KMS-11 (cell line): Measurements from ENCODE around the gene PPP2R5A.

Source experiments
- H2AFZ ChIP-seq: fragments of 200-600 bp; sonication (generic); 2 replicates; pipeline ENCODE4 v1.6.1; 2016; ENCODE audit warnings: antibody characterized with exemption, mixed run types, low read depth
- H3K27ac ChIP-seq: fragments of 200-600 bp; sonication (generic); 2 replicates; pipeline ENCODE4 v1.6.1; 2016; ENCODE audit warnings: mild to moderate bottlenecking, mixed run types
- H3K27me3 ChIP-seq: fragments of 200-600 bp; sonication (generic); 2 replicates; pipeline ENCODE4 v1.6.1; 2017; ENCODE audit warnings: mild to moderate bottlenecking, low read depth, mixed run types, moderate library complexity; ENCODE audit not compliant: insufficient read depth
- H3K36me3 ChIP-seq: fragments of 200-600 bp; sonication (generic); 2 replicates; pipeline ENCODE4 v1.6.1; 2017; ENCODE audit warnings: mild to moderate bottlenecking, mixed run types; ENCODE audit not compliant: insufficient read depth
- H3K4me1 ChIP-seq: fragments of 200-600 bp; sonication (generic); 2 replicates; pipeline ENCODE4 v1.6.1; 2016; ENCODE audit warnings: mild to moderate bottlenecking, low read depth, mixed run types; ENCODE audit not compliant: poor library complexity, severe bottlenecking
- H3K4me2 ChIP-seq: fragments of 200-600 bp; sonication (generic); 2 replicates; pipeline ENCODE4 v1.7.0; 2016; ENCODE audit warnings: mild to moderate bottlenecking, mixed run types
- H3K4me3 ChIP-seq: fragments of 200-600 bp; sonication (generic); IDR thresholded peaks from 2 replicates; pipeline ENCODE4 v1.6.1; 2017; ENCODE audit warnings: low read depth, low read length, mixed read lengths; ENCODE audit not compliant: insufficient read depth
- H3K79me2 ChIP-seq: fragments of 200-600 bp; sonication (generic); 2 replicates; pipeline ENCODE4 v1.6.1; 2016; ENCODE audit warnings: low read depth, mixed run types; ENCODE audit not compliant: insufficient read depth
- H3K9ac ChIP-seq: fragments of 200-600 bp; sonication (generic); 2 replicates; pipeline ENCODE4 v1.6.1; 2016; ENCODE audit warnings: mild to moderate bottlenecking, mixed run types
- H4K20me1 ChIP-seq: fragments of 200-600 bp; sonication (generic); 2 replicates; pipeline ENCODE4 v1.6.1; 2016; ENCODE audit warnings: mild to moderate bottlenecking, mixed run types; ENCODE audit not compliant: insufficient read depth
- CTCF ChIP-seq: fragments of 200-600 bp; sonication (generic); conservative IDR thresholded peaks from 2 replicates; pipeline ENCODE4 v1.6.1; 2017; ENCODE audit warnings: low read depth, mild to moderate bottlenecking, antibody characterized with exemption, low read length, moderate library complexity, mixed read lengths

PPP2R5A gene

GRCh38 chr1:212242985-212243308 lies 42.3 kb upstream of the PPP2R5A start:
- no peak overlapping the region for H3K9ac ChIP-seq
- no peak overlapping the region for H3K27ac ChIP-seq
- no peaks in the 10 kb centered on the region for H3K27me3 ChIP-seq
- H2AFZ ChIP-seq: no peak overlapping the region
- no peaks in the 10 kb centered on the region for H3K36me3 ChIP-seq
- no peak overlapping the region for H3K4me2 ChIP-seq
- H3K79me2 ChIP-seq: no peaks in the 10 kb centered on the region
- H4K20me1 ChIP-seq: no peaks in the 10 kb centered on the region
- peaks cover 11% of the 10 kb centered on the region for H3K4me1 ChIP-seq
- H3K4me3 ChIP-seq: no peak overlapping the region
- no peak for TF ChIP-seq CTCF

GRCh38 chr1:212244441-212244840 lies 40.8 kb upstream of the PPP2R5A start:
- H3K9ac ChIP-seq: no peak overlapping the region
- H3K27ac ChIP-seq: no peak overlapping the region
- no peaks in the 10 kb centered on the region for H3K79me2 ChIP-seq
- no peaks in the 10 kb centered on the region for H3K36me3 ChIP-seq
- no peak for TF ChIP-seq CTCF
- no peak overlapping the region for H3K4me3 ChIP-seq
- H4K20me1 ChIP-seq: no peaks in the 10 kb centered on the region
- H3K4me2 ChIP-seq: no peak overlapping the region
- H3K4me1 ChIP-seq: peaks cover 3% of the 10 kb centered on the region
- H3K27me3 ChIP-seq: no peaks in the 10 kb centered on the region
- H2AFZ ChIP-seq: no peak overlapping the region

- Histone ChIP-seq H3K9ac (no peak overlapping the region), H3K27ac (no peak overlapping the region), H3K4me2 (no peak overlapping the region), H2AFZ (no peak overlapping the region), H3K4me3 (no peak overlapping the region), H3K4me1 (peaks cover 3% of the 10 kb centered on the region), H3K36me3 (no peaks in the 10 kb centered on the region), H3K27me3 (no peaks in the 10 kb centered on the region), H3K79me2 (no peaks in the 10 kb centered on the region), H4K20me1 (no peaks in the 10 kb centered on the region)
- no peak for TF ChIP-seq CTCF
These were observed 38.0 kb upstream of the PPP2R5A start for GRCh38 chr1:212247179-212247721.

GRCh38 chr1:212247988-212248387 lies 37.2 kb upstream of the PPP2R5A start:
- Histone ChIP-seq H3K4me1 (peaks cover 3% of the 10 kb centered on the region), H2AFZ (no peak overlapping the region), H3K27ac (no peak overlapping the region), H3K79me2 (no peaks in the 10 kb centered on the region), H3K27me3 (no peaks in the 10 kb centered on the region), H3K4me2 (no peak overlapping the region), H3K4me3 (no peak overlapping the region), H3K9ac (no peak overlapping the region), H4K20me1 (no peaks in the 10 kb centered on the region), H3K36me3 (no peaks in the 10 kb centered on the region)
- TF ChIP-seq CTCF: no peak
